ENCODE data around the gene PRRT4. TPM values are rescaled to one million over a fixed set of nuclear protein-coding genes. Genes with fewer than 3 reads are reported as not detected.

The PRRT4 gene
- total RNA-seq, 1 experiment from 2014 or later, result 0.24 TPM

- peaks cover 9 to 16% of the 10 kb centered on the region in 2 experiments for H3K4me1 Mint-ChIP-seq
- Histone ChIP-seq H4K20me1 (ENCODE audit: control insufficient read depth, insufficient read depth, insufficient read length) (no peaks in the 10 kb centered on the region), H2AFZ (ENCODE audit: low read length) (no peak overlapping the region), H2BK20ac (ENCODE audit: low read depth, low read length, poor library complexity, severe bottlenecking) (no peak overlapping the region), H3K56ac (ENCODE audit: insufficient read length, low read depth, low read length) (no peak overlapping the region), H2BK5ac (ENCODE audit: insufficient read length, low read length) (no peak overlapping the region), H3K79me1 (ENCODE audit: insufficient read depth, low read depth, low read length, poor library complexity, severe bottlenecking) (no peaks in the 10 kb centered on the region), H3T11ph (ENCODE audit: low read length) (no peak overlapping the region), H2BK12ac (ENCODE audit: insufficient read length, low read depth, low read length) (no peak overlapping the region), H3K27me3 (ENCODE audit: insufficient read depth, low read length) (no peaks in the 10 kb centered on the region; the same call in 1 of the 2 replicates), H4K5ac (ENCODE audit: insufficient read length, low read depth, low read length) (no peak overlapping the region), H3K79me2 (ENCODE audit: insufficient read depth, low read length) (no peaks in the 10 kb centered on the region), H2BK15ac (ENCODE audit: low read depth, low read length) (no peak overlapping the region), H4K91ac (ENCODE audit: insufficient read length, low read depth, low read length) (no peak overlapping the region), H3K27ac (ENCODE audit: insufficient read length, low read depth, low read length) (no peak overlapping the region), H3K23ac (ENCODE audit: insufficient read length, low read depth, low read length) (no peak overlapping the region), H2BK120ac (ENCODE audit: low read depth, low read length, poor library complexity, severe bottlenecking) (no peak overlapping the region), H2AK5ac (ENCODE audit: insufficient read length, low read length) (no peak overlapping the region), H3K9ac (ENCODE audit: extremely low read depth, insufficient read length, low read length) (no peak overlapping the region), H3K14ac (ENCODE audit: insufficient read depth, low read length) (no peak overlapping the region), H3K4me2 (ENCODE audit: insufficient read depth, insufficient read length, low read length) (no peak overlapping the region), H3K23me2 (ENCODE audit: insufficient read length, low read depth, low read length, poor library complexity, severe bottlenecking) (peaks cover 4% of the 10 kb centered on the region), H3K4me1 (ENCODE audit: insufficient read depth, low read length) (no peaks in the 10 kb centered on the region), H3K9me3 (ENCODE audit: control insufficient read depth, low read depth, low read length) (no peaks in the 10 kb centered on the region), H3K18ac (ENCODE audit: insufficient read length, low read depth, low read length) (no peak overlapping the region), H4K8ac (replicated peaks; ENCODE audit: insufficient read length, low read depth, low read length) (no peak overlapping the region), H3K4ac (ENCODE audit: low read depth, low read length) (no peak overlapping the region)
- peaks cover 28% of the 10 kb centered on the region for H3K27me3 Mint-ChIP-seq (ENCODE audit: low read depth)
- WGBS (ENCODE audit: extremely low coverage, insufficient read length, low lambda C conversion rate), result no CpG with 5 or more reads among the region's 5 CpGs
- no peak for DNase-seq
- TF ChIP-seq CTCF (conservative IDR thresholded peaks at IDR 0.05), result no peak
- peaks cover 8 to 31% (median 19%) of the 10 kb centered on the region in 3 experiments for H3K36me3 Mint-ChIP-seq (ENCODE audit: insufficient read depth in 1 of 3, low read depth in 3 of 3)
- H3K4me3 Mint-ChIP-seq, result no peak overlapping the region
- no peak overlapping the region for H3K27ac Mint-ChIP-seq
- no peaks in the 10 kb centered on the region for H3K9me3 Mint-ChIP-seq
These were observed 39.1 kb upstream of the PRRT4 start for GRCh38 chr7:128400566-128400965.

Data from H9 (cell line).